ENCODE measurements around the gene ABHD2. TPM values are rescaled to one million over a fixed set of nuclear protein-coding genes. Genes with fewer than 3 reads are reported as not detected.
A peak's percentile ranks its signal among the peaks of the same experiment; 100 is the strongest.

The ABHD2 gene
- total RNA-seq, 2 donors from 2014 or later: 50.8 to 136 TPM

- Histone ChIP-seq H3K27me3 (no peaks in the 10 kb centered on the region), H3K36me3 (replicated peaks in 1 of 2; ENCODE audit: insufficient read depth in 1 of 2, low read depth in 2 of 2) (no peaks in the 10 kb centered on the region), H3K4me3 (no peak overlapping the region), H3K9me3 (no peaks in the 10 kb centered on the region), H3K27ac (peak overlapping the region in 2 of 4 donors; percentile 4 to 95), H3K4me1 (peaks cover 93% of the 10 kb centered on the region)
- ATAC-seq (no peak), DNase-seq (peak in 1 of 4 donors; percentile 24)
- WGBS, 2 donors: 75 to 83% methylated on average over 5 of the region's 5 CpGs
- intact Hi-C loops (cut with DNase I): no loop called here
- TF ChIP-seq CTCF (IDR thresholded peaks at IDR 0.05): no peak
- no peak for TF ChIP-seq POLR2A (IDR thresholded peaks at IDR 0.05)
Observed at GRCh38 chr15:89095073-89095472, 6.8 kb downstream of the ABHD2 start.

- no peak for DNase-seq
- Histone ChIP-seq H3K4me1 (peaks cover 90% of the 10 kb centered on the region), H3K27me3 (no peaks in the 10 kb centered on the region), H3K36me3 (replicated peaks in 1 of 2; ENCODE audit: insufficient read depth in 1 of 2, low read depth in 2 of 2) (no peaks in the 10 kb centered on the region), H3K9me3 (no peaks in the 10 kb centered on the region), H3K4me3 (no peak overlapping the region), H3K27ac (peak overlapping the region in 1 of 4 donors; percentile 4)
- TF ChIP-seq POLR2A (IDR thresholded peaks at IDR 0.05) (no peak), CTCF (IDR thresholded peaks at IDR 0.05) (no peak)
- WGBS, 2 donors: 62% methylated on average over 8 of the region's 8 CpGs
- intact Hi-C loops (cut with DNase I): no loop called here
- ATAC-seq: no peak
Observed at GRCh38 chr15:89095556-89095955, 7.3 kb downstream of the ABHD2 start.

GRCh38 chr15:89096664-89097063 lies 8.4 kb downstream of the ABHD2 start:
- H3K27me3 ChIP-seq: no peaks in the 10 kb centered on the region
- WGBS, 2 donors: 13 to 27% methylated on average over 5 of the region's 5 CpGs
- H3K4me3 ChIP-seq: no peak overlapping the region
- H3K9me3 ChIP-seq: no peaks in the 10 kb centered on the region
- no peaks in the 10 kb centered on the region for H3K36me3 ChIP-seq (replicated peaks in 1 of 2; ENCODE audit: insufficient read depth in 1 of 2, low read depth in 2 of 2)
- DNase-seq: peak in 1 of 4 donors; percentile 34
- H3K27ac ChIP-seq: peak overlapping the region in 3 of 4 donors; percentile 4 to 47 (median 25)
- intact Hi-C loops (cut with DNase I): no loop called here
- H3K4me1 ChIP-seq: peaks cover 89% of the 10 kb centered on the region
- TF ChIP-seq POLR2A (IDR thresholded peaks at IDR 0.05): no peak
- TF ChIP-seq CTCF (IDR thresholded peaks at IDR 0.05): no peak
- ATAC-seq: no peak

- Histone ChIP-seq H3K36me3 (replicated peaks in 1 of 2; ENCODE audit: insufficient read depth in 1 of 2, low read depth in 2 of 2) (no peaks in the 10 kb centered on the region), H3K27me3 (no peaks in the 10 kb centered on the region), H3K4me1 (peaks cover 90% of the 10 kb centered on the region), H3K9me3 (no peaks in the 10 kb centered on the region), H3K4me3 (no peak overlapping the region), H3K27ac (peak overlapping the region in 2 of 4 donors; percentile 35 to 47)
- intact Hi-C loops (cut with DNase I): no loop called here
- 22 to 31% methylated on average over 1 of the region's 1 CpG for WGBS, 2 donors
- DNase-seq (no peak), ATAC-seq (no peak)
- TF ChIP-seq POLR2A (IDR thresholded peaks at IDR 0.05): no peak
Observed at GRCh38 chr15:89097313-89097712, 9.1 kb downstream of the ABHD2 start.

GRCh38 chr15:89098281-89098680 lies 10.0 kb downstream of the ABHD2 start:
- H3K36me3 ChIP-seq (replicated peaks in 1 of 2; ENCODE audit: insufficient read depth in 1 of 2, low read depth in 2 of 2): no peaks in the 10 kb centered on the region
- TF ChIP-seq CTCF (IDR thresholded peaks at IDR 0.05) (no peak), POLR2A (IDR thresholded peaks at IDR 0.05) (no peak)
- H3K9me3 ChIP-seq: no peaks in the 10 kb centered on the region
- intact Hi-C loops (cut with DNase I): no loop called here
- ATAC-seq (no peak), DNase-seq (no peak)
- WGBS, 2 donors: 52 to 86% methylated on average over 1 of the region's 1 CpG
- H3K27ac ChIP-seq: peak overlapping the region in 2 of 4 donors; percentile 35 to 47
- no peak overlapping the region for H3K4me3 ChIP-seq
- no peaks in the 10 kb centered on the region for H3K27me3 ChIP-seq
- H3K4me1 ChIP-seq: peaks cover 91% of the 10 kb centered on the region
